Skeletal muscle satellite cell (primary cell): Measurements from ENCODE around the gene SPAG7. TPM values are rescaled to one million over a fixed set of nuclear protein-coding genes. Genes with fewer than 3 reads are reported as not detected.

Experiments
- H3K27me3 ChIP-seq: 2 replicates; pipeline ENCODE4 v1.7.0; 2013; ENCODE audit warnings: low read length; ENCODE audit not compliant: control insufficient read depth, insufficient read depth
- H3K36me3 ChIP-seq: 2 replicates; pipeline ENCODE4 v1.7.0; 2013; ENCODE audit warnings: mild to moderate bottlenecking, control low read depth, low read length; ENCODE audit not compliant: insufficient read depth
- H3K4me1 ChIP-seq: 2 replicates; pipeline ENCODE4 v1.7.0; 2013; ENCODE audit warnings: low read length; ENCODE audit not compliant: control insufficient read depth, insufficient read depth
- H3K4me2 ChIP-seq: 2 replicates; pipeline ENCODE4 v1.7.0; 2013; ENCODE audit warnings: mild to moderate bottlenecking, low read length
- H3K4me3 ChIP-seq: 2 replicates; pipeline ENCODE4 v1.7.0; 2013; ENCODE audit warnings: low read length
- H3K9ac ChIP-seq: 2 replicates; pipeline ENCODE4 v1.7.0; 2013; ENCODE audit warnings: mild to moderate bottlenecking, low read depth, low read length, moderate library complexity
- H3K9me3 ChIP-seq: replicated peaks from 2 replicates; pipeline ENCODE4 v1.7.0; 2013; ENCODE audit warnings: mild to moderate bottlenecking, control low read depth, low read length
- total RNA-seq: library from RNA; depleted of rRNA; stranded (reverse); fragments of >200 nt; gene quantifications from 2 replicates; pipeline ENCODE4 v1.2.3, GENCODE V29; 2012; rRNA removed

SPAG7 gene, protein sequence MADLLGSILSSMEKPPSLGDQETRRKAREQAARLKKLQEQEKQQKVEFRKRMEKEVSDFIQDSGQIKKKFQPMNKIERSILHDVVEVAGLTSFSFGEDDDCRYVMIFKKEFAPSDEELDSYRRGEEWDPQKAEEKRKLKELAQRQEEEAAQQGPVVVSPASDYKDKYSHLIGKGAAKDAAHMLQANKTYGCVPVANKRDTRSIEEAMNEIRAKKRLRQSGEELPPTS
- total RNA-seq = 24.6 and 29.5 TPM in 2 replicates

- no peaks in the 10 kb centered on the region for H3K27me3 ChIP-seq
- H3K4me1 ChIP-seq = peaks cover 31% of the 10 kb centered on the region
- no peaks in the 10 kb centered on the region for H3K9me3 ChIP-seq
- H3K4me2 ChIP-seq = peak within 1 kb of the TSS; percentile 99
- H3K36me3 ChIP-seq = peaks cover 32% of the 10 kb centered on the region
- peak within 1 kb of the TSS; percentile 87 for H3K4me3 ChIP-seq
- peak within 1 kb of the TSS; percentile 95 for H3K9ac ChIP-seq
Measured at GRCh38 chr17:4967539-4968485, at the start of gene SPAG7. Gene SPAG7 (minus strand): TSS chr17:4967817. CDS start chr17:4967804, 13 bp downstream.

GRCh38 chr17:5014357-5014756 is 46.7 kb upstream of the SPAG7 start:
- H3K27me3 ChIP-seq = no peaks in the 10 kb centered on the region
- no peak overlapping the region for H3K9ac ChIP-seq
- H3K4me3 ChIP-seq = no peak overlapping the region
- H3K36me3 ChIP-seq = peaks cover 70% of the 10 kb centered on the region
- H3K4me1 ChIP-seq = peaks cover 12% of the 10 kb centered on the region
- H3K4me2 ChIP-seq = no peak overlapping the region
- H3K9me3 ChIP-seq = no peaks in the 10 kb centered on the region

DNA sequence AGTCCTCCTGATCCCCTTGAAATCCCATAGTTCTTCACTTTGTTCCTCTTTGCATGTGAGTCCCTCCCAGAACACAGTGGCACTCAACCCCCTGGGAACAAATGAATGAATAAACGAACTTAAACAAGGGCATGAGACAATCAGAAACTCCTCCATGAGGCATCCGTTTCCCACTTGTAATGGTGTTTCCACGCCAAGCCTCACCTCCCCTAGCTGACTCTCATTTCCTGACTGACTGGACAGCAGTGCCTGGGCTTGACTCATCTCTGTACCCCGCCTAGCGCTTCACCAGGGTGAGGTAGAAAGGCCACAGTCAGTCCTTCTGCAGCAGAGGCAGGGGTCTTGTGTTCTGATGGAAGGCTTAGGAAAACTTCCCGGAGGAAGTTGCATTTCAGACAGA is 44.3 kb upstream of the SPAG7 start:
- no peak overlapping the region for H3K4me2 ChIP-seq
- no peak overlapping the region for H3K9ac ChIP-seq
- peaks cover 12% of the 10 kb centered on the region for H3K4me1 ChIP-seq
- H3K9me3 ChIP-seq = no peaks in the 10 kb centered on the region
- H3K27me3 ChIP-seq = no peaks in the 10 kb centered on the region
- H3K4me3 ChIP-seq = no peak overlapping the region
- peaks cover 78% of the 10 kb centered on the region for H3K36me3 ChIP-seq

- H3K27me3 ChIP-seq = no peaks in the 10 kb centered on the region
- peaks cover 20% of the 10 kb centered on the region for H3K4me1 ChIP-seq
- no peak overlapping the region for H3K4me2 ChIP-seq
- no peak overlapping the region for H3K4me3 ChIP-seq
- H3K9me3 ChIP-seq = no peaks in the 10 kb centered on the region
- peaks cover 66% of the 10 kb centered on the region for H3K36me3 ChIP-seq
- H3K9ac ChIP-seq = no peak overlapping the region
Measured at GRCh38 chr17:5003214-5003867, 35.7 kb upstream of the SPAG7 start.

GRCh38 chr17:5002121-5002788 is 34.6 kb upstream of the SPAG7 start:
- H3K9ac ChIP-seq = no peak overlapping the region
- H3K4me2 ChIP-seq = no peak overlapping the region
- no peaks in the 10 kb centered on the region for H3K9me3 ChIP-seq
- no peaks in the 10 kb centered on the region for H3K27me3 ChIP-seq
- peaks cover 20% of the 10 kb centered on the region for H3K4me1 ChIP-seq
- H3K36me3 ChIP-seq = peaks cover 55% of the 10 kb centered on the region
- H3K4me3 ChIP-seq = no peak overlapping the region

DNA sequence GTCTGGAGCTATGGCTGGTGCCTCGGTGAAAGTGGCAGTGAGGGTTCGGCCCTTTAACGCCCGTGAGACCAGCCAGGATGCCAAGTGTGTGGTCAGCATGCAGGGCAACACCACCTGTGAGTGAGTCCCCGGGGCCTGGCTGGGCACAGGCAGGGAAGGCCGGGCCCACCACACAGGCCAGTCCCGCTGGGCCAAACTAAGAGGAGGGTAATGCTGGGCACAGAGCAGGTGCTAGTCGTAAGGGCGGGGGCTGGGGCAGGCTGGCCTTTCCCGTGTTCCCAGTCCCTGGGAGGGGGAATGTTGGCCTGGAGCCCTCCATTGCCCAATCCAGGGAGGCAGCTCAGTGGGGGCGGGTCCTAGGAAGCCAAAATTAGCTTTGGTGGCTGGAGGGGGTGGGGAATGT is 32.6 kb upstream of the SPAG7 start:
- no peaks in the 10 kb centered on the region for H3K27me3 ChIP-seq
- peak overlapping the region; percentile 88 for H3K4me3 ChIP-seq
- peak overlapping the region; percentile 96 for H3K4me2 ChIP-seq
- H3K9ac ChIP-seq = peak overlapping the region; percentile 91
- H3K36me3 ChIP-seq = peaks cover 43% of the 10 kb centered on the region
- H3K4me1 ChIP-seq = peaks cover 26% of the 10 kb centered on the region
- H3K9me3 ChIP-seq = no peaks in the 10 kb centered on the region

DNA sequence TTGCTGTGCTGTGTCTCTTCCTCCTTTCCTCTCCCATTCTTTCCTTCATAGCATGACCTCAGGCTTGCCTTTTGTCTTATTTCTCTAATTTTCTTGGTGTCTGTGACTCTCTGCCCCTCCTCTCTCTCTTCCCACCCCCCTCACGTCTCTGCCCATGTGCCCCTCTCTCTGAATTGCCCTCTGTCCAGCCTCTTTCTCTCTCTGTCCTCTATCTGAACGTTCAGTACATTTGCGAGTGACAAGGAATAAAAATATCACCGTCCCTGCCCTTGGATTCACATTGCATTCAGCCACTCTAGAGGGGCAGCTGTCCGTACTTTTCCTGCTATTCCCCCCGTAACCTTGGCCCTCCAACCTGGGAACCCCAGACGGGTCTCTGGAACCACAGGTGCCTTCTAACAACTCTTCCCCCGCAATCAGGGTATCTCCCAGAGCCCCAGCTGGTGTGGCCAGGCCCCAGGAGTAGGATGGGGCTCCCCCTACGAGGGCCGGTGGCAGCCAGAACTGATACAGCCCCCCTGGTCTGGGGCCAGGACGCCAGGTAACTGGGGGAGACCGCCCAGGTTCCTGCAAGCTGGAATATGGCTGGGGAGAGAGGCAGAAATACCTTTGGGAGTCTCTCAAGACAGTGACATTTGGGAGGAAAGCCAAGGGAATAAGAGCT is 31.9 kb upstream of the SPAG7 start:
- H3K9me3 ChIP-seq = no peaks in the 10 kb centered on the region
- H3K27me3 ChIP-seq = no peaks in the 10 kb centered on the region
- peak overlapping the region; percentile 96 for H3K4me2 ChIP-seq
- peak overlapping the region; percentile 91 for H3K9ac ChIP-seq
- peaks cover 37% of the 10 kb centered on the region for H3K36me3 ChIP-seq
- peak overlapping the region; percentile 88 for H3K4me3 ChIP-seq
- peaks cover 26% of the 10 kb centered on the region for H3K4me1 ChIP-seq

DNA sequence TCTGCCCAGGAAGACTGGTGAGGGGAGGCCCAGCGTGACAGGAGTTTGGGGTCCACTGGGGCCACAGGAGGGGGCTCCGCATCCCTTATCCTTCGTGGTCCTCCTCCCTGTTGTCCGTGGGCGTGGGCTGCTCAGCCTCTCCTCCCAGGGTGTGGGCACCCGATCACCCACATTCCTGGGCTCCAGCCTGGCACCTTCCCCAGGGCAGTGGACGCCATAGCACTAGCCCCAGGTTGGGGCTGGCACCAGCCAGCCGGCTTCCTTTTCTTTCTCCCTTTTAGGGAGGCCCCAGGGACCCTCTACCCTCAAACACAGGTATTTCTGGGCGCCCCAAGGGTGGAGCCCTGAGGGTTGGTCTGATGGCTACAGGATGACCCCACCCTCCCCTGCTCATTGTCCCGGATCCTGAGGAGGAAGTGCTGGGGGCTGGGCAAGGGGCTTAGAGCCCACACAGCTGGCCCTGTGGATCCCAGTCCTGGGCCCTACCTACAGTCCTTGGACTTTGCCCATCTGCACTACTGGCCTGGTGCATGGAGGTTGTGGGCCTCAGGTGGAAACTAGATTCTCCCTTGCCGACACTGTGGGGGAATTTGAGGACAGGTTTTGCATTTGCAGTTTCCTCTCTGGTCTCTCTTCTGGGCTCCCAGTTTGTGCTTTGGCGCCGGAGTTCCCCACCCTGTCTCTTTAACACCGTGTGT is 31.3 kb upstream of the SPAG7 start:
- H3K4me2 ChIP-seq = peak overlapping the region; percentile 96
- peak overlapping the region; percentile 91 for H3K9ac ChIP-seq
- no peaks in the 10 kb centered on the region for H3K9me3 ChIP-seq
- peaks cover 30% of the 10 kb centered on the region for H3K36me3 ChIP-seq
- peaks cover 26% of the 10 kb centered on the region for H3K4me1 ChIP-seq
- H3K27me3 ChIP-seq = no peaks in the 10 kb centered on the region
- peak overlapping the region; percentile 88 for H3K4me3 ChIP-seq

DNA sequence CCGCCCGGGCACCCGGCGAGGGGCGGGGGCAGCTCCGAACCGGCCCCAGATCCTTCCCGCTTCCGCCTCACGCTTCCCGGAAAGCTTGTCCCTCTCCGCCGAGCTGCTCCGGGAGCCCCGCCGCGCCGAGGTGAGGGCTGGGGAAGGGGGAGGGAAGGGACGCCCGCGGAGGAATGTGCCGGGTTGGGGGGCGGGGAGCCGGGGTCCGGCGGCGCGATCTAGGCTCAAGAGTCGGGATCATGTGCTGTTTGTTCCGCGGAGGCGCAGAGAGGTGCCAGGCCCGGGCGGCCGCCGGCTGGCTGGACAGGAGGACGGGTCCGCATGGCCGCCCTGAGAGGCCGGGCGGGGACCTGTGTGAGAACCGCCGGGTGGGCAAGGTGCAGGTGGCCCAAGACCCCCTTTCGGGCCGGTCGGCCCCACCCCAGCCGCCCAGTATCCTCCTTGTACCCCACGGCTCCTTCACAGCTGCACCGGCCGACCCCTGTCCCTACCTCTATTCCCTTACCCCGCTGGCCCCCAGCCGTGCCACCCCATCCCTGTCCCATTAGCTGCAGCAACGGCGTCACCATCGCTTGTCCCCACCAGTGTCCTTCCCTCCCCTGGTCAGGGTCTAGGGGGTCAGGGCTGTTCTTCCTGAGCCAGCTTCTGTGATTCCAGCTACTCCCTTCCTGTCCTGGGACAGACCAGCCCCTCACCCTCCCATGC is 30.6 kb upstream of the SPAG7 start:
- Histone ChIP-seq H3K9me3 (no peaks in the 10 kb centered on the region), H3K27me3 (no peaks in the 10 kb centered on the region), H3K4me3 (peak overlapping the region; percentile 88), H3K4me1 (peaks cover 26% of the 10 kb centered on the region), H3K36me3 (peaks cover 23% of the 10 kb centered on the region), H3K9ac (peak overlapping the region; percentile 91), H3K4me2 (peak overlapping the region; percentile 96)
